GM12878 (cell line): Measurements from ENCODE around the gene RIIAD1. TPM values are rescaled to one million over a fixed set of nuclear protein-coding genes. Genes with fewer than 3 reads are reported as not detected.
"Not testable (repeated sequence)": the region's sequence is repeated elsewhere in the genome, so short reads cannot be mapped to it uniquely, and the experiment has no call there.

Source experiments
- ATAC-seq: fragments of 200-7000 bp; cut with Tn5 transposase; 3 replicates; pipeline ENCODE4 v1.9.1; 2020; ENCODE audit warnings: mild to moderate bottlenecking, moderate library complexity
- BruUV-seq: library from RNA; stranded (reverse); fragments of 400-500 nt; replicated peaks from 2 replicates; lab custom pipeline; 2021; lab: Mats Ljungman, UMichigan
- CTCF ChIA-PET: fragments of 300-600 bp; sonication (Branson Sonifier 250); formaldehyde crosslinking; extraction: SDS; loops from one replicate; lab custom pipeline; 2021; ENCODE audit warnings: inconsistent platforms; lab: Yijun Ruan, JAX
- POLR2A ChIA-PET: fragments of 350-600 bp; formaldehyde crosslinking; extraction: SDS; loops from one replicate; lab custom pipeline; 2021; ENCODE audit warnings: inconsistent platforms; lab: Charles Lee
- RAD21 ChIA-PET: fragments of 300-600 bp; sonication (Branson Sonifier 250); formaldehyde crosslinking; loops from one replicate; lab custom pipeline; 2023; ENCODE audit warnings: antibody characterized with exemption; ENCODE audit not compliant: unreplicated experiment; lab: Charles Lee
- SMC1A ChIA-PET: fragments of 300-600 bp; sonication (Branson Sonifier 250); formaldehyde crosslinking; loops from one replicate; lab custom pipeline; 2023; ENCODE audit not compliant: unreplicated experiment, uncharacterized antibody; lab: Charles Lee
- DNase-seq: peaks from one replicate; pipeline ENCODE4 v3.0.0-alpha.2; 2011; ENCODE audit warnings: low read depth, low spot score
- FAIRE-seq: peaks from 3 replicates; lab custom pipeline; 2011; peaks lifted over from hg19 to GRCh38; lab: Jason Lieb, UNC
- H2AFZ ChIP-seq: 2 replicates; pipeline ENCODE4 v1.6.0; 2011; ENCODE audit warnings: low read depth, low read length, control low read depth; ENCODE audit not compliant: control insufficient read depth
- H3K27ac ChIP-seq: 2 replicates; pipeline ENCODE4 v1.5.1; 2011; ENCODE audit warnings: control low read depth; ENCODE audit not compliant: control insufficient read depth, insufficient read depth
- H3K27me3 ChIP-seq, 2 experiments: replicated peaks in 1 of 2; 2 replicates each; pipeline versions ENCODE4 v1.6.0 to v1.6.1; 2011; ENCODE audit warnings: low read length in 1 of 2; ENCODE audit not compliant: control insufficient read depth in 2 of 2, insufficient read depth in 2 of 2
- H3K36me3 ChIP-seq, 2 experiments: 2 replicates each; pipeline ENCODE4 v1.5.1; 2011; ENCODE audit warnings: low read length in 1 of 2; ENCODE audit not compliant: control insufficient read depth in 2 of 2, insufficient read depth in 2 of 2
- H3K4me1 ChIP-seq: 2 replicates; pipeline ENCODE4 v1.6.1; 2011; ENCODE audit warnings: mild to moderate bottlenecking, low read length, moderate library complexity, mixed read lengths; ENCODE audit not compliant: control insufficient read depth, insufficient read depth
- H3K4me2 ChIP-seq: 2 replicates; pipeline ENCODE4 v1.6.0; 2011; ENCODE audit warnings: control low read depth; ENCODE audit not compliant: control insufficient read depth, insufficient read depth
- H3K4me3 ChIP-seq: fragments of 200-600 bp; sonication (generic); 2 replicates; pipeline ENCODE4 v1.5.1; 2016
- H3K79me2 ChIP-seq: 2 replicates; pipeline ENCODE4 v1.6.0; 2011; ENCODE audit warnings: low read length; ENCODE audit not compliant: control insufficient read depth, insufficient read depth
- H3K9ac ChIP-seq: 2 replicates; pipeline ENCODE4 v1.8.0; 2011; ENCODE audit warnings: low read length, control low read depth, mixed read lengths; ENCODE audit not compliant: control insufficient read depth, insufficient read depth
- H3K9me3 ChIP-seq: replicated peaks from 3 replicates; pipeline ENCODE4 v1.5.1; 2011; ENCODE audit warnings: mild to moderate bottlenecking, low read length; ENCODE audit not compliant: control insufficient read depth, insufficient read depth
- H4K20me1 ChIP-seq: 2 replicates; pipeline ENCODE4 v1.6.0; 2011; ENCODE audit not compliant: control insufficient read depth, insufficient read depth
- E2F4 ChIP-seq: IDR thresholded peaks from 2 replicates; pipeline ENCODE4 v1.6.1; 2012; ENCODE audit warnings: low read depth, low read length, improper control_type of control experiment
- E2F8 ChIP-seq: fragments of 450-650 bp; IDR thresholded peaks from 2 replicates; pipeline ENCODE4 v1.6.1; 2018; ENCODE audit warnings: mild to moderate bottlenecking, low read depth, moderate library complexity; ENCODE audit not compliant: partially characterized antibody
- RELB ChIP-seq: fragments of 450-650 bp; IDR thresholded peaks from 2 replicates; pipeline ENCODE4 v1.6.1; 2017; ENCODE audit warnings: low read depth, mild to moderate bottlenecking, moderate library complexity
- ZNF24 ChIP-seq: fragments of 450-650 bp; IDR thresholded peaks from 2 replicates; pipeline ENCODE4 v1.6.1; 2017; ENCODE audit warnings: antibody characterized with exemption, mild to moderate bottlenecking
- WGBS: methylation state at CpG from one replicate; pipeline ENCODE4 v1.1.6; 2016; ENCODE audit warnings: low lambda C conversion rate; ENCODE audit not compliant: insufficient replicate concordance, insufficient coverage; ENCODE audit errors: missing lambda C conversion rate; 5-methylcytosine and 5-hydroxymethylcytosine counted together
- in situ Hi-C: fragments of 300-500 bp; cut with MboI; formaldehyde crosslinking; loops from 9 replicates; pipeline ENCODE4 v1.14.3; 2018; ENCODE audit warnings: mixed read lengths
- intact Hi-C: fragments of 100-400 bp; cut with micrococcal nuclease; formaldehyde crosslinking; loops from one replicate; pipeline ENCODE4 v1.14.2; 2022; ENCODE audit not compliant: unreplicated experiment
- polyA plus RNA-seq, 11 experiments: library from polyadenylated mRNA; depleted of rRNA in 4 of 11; unstranded in 6 of 11; stranded (reverse) in 5 of 11; fragments of >200 nt; fragmentation: Nextera tagmentation in 4 of 11; fragmentation: Illumina TruSeq in 1 of 11; extraction: Ambion mirVana in 4 of 11; extraction: Trizol in 1 of 11; gene quantifications; 1 replicate in 1 of 11; 2 replicates in 10 of 11; pipeline versions ENCODE4 v1.2.1 to v1.2.3, GENCODE V29; 2011 to 2016; ENCODE audit warnings: inconsistent platforms in 2 of 11, missing spikeins in 2 of 11, low read depth in 1 of 11
- total RNA-seq, 4 experiments: library from RNA; depleted of rRNA in 3 of 4; stranded (reverse); fragments of >200 nt in 3 of 4; fragmentation: Illumina TruSeq in 1 of 4; extraction: Trizol in 1 of 4; gene quantifications; 2 replicates each; pipeline versions ENCODE4 v1.2.1 to v1.2.3, GENCODE V29; 2013 to 2021

Gene RIIAD1
- total and polyA plus RNA-seq, 10 of the 15 experiments (the other 5 are each of a cell fraction or from before 2014, with no cell fraction given): not detected

DNA sequence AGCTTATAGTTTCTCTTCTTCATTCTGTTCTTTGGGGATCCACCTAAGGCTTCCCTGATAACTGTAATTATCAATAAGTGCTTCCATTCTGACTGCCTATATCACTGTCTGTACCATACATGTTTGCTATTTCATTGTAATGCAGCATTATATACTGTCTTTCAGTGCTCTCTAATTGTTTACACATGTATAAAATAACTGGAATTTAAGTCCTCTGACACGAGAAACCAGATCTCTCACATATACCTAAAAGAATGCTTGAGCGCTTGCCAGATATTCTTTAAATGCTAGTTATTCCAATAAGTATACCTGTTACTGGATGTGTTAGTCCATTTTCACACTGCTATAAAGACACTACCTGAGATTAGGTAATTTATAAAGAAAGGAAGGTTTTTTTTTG is 39.4 kb upstream of the RIIAD1 start:
- POLR2A ChIA-PET: no interaction called here
- no peak for FAIRE-seq
- intact Hi-C loops: no loop called here

GRCh38 chr1:151682901-151683300 is 38.4 kb upstream of the RIIAD1 start:
- H3K79me2 ChIP-seq, H3K27me3 ChIP-seq, POLR2A ChIA-PET, H3K36me3 ChIP-seq, ATAC-seq, FAIRE-seq, H3K4me2 ChIP-seq, H3K9ac ChIP-seq, H4K20me1 ChIP-seq, in situ Hi-C loops, BruUV-seq, H3K4me3 ChIP-seq, DNase-seq, H3K9me3 ChIP-seq, H3K27ac ChIP-seq, intact Hi-C loops, RAD21 ChIA-PET, H2AFZ ChIP-seq, H3K4me1 ChIP-seq, SMC1A ChIA-PET: not testable (repeated sequence)
- CTCF ChIA-PET: interaction anchor here (1.3 kb wide), 1 partner anchor 89 kb away, joined by 5 read pairs; no protein-coding TSS in a partner anchor
- WGBS: 95% methylated on average over 7 of the region's 7 CpGs

More for the DNA sequence above, 39.4 kb upstream of the RIIAD1 start:
- WGBS: 97% methylated on average over 2 of the region's 2 CpGs
- ChIA-PET RAD21 (no interaction called here), CTCF (interaction anchor here (1.0 kb wide), 1 partner anchor 53 kb away, joined by 3 read pairs; no protein-coding TSS in a partner anchor), SMC1A (interaction anchor here (1.5 kb wide), 1 partner anchor 22 kb away, joined by 3 read pairs; no protein-coding TSS in a partner anchor)
- Histone ChIP-seq H4K20me1 (no peaks in the 10 kb centered on the region), H3K9ac (no peak overlapping the region), H3K4me1 (no peaks in the 10 kb centered on the region), H3K27me3 (no peaks in the 10 kb centered on the region), H3K36me3 (no peaks in the 10 kb centered on the region; a peak in 1 of 4 replicates), H3K4me3 (no peak overlapping the region), H3K27ac (no peak overlapping the region), H3K9me3 (no peaks in the 10 kb centered on the region), H3K4me2 (no peak overlapping the region), H3K79me2 (no peaks in the 10 kb centered on the region), H2AFZ (no peak overlapping the region)
- in situ Hi-C loops: no loop called here
- ATAC-seq (no peak), DNase-seq (no peak)
- no TSS peak for BruUV-seq
- TF ChIP-seq E2F4 (no peak), RELB (no peak), ZNF24 (no peak), E2F8 (no peak)
